Measurements from ENCODE around the gene COLGALT1.

- TF ChIP-seq EHMT2 (IDR thresholded peaks at IDR 0.05; ENCODE audit: low read depth) = no peak
- TF ChIP-seq CTCF (IDR thresholded peaks at IDR 0.05) = no peak
- TF ChIP-seq RAD21 (conservative IDR thresholded peaks at IDR 0.05 in 1 of 2, IDR thresholded peaks at IDR 0.05 in 1 of 2) = no peak
These were observed 46.8 kb downstream of the COLGALT1 start for GRCh38 chr19:17602217-17602616.
